D721Med (cell line): Measurements from ENCODE around the gene GP9.
"Not testable (repeated sequence)": the region's sequence is repeated elsewhere in the genome, so short reads cannot be mapped to it uniquely, and the experiment has no call there.

Source experiments
- DNase-seq: peaks from one replicate; pipeline ENCODE4 v3.0.0; 2011; ENCODE audit warnings: low spot score; ENCODE audit not compliant: insufficient read length
- FAIRE-seq: peaks from 2 replicates; lab custom pipeline; 2011; peaks lifted over from hg19 to GRCh38; lab: Jason Lieb, UNC
- TF ChIP-seq, protein P1 (sequence below): IDR thresholded peaks from 2 replicates; pipeline ENCODE4 v1.5.1; 2012; ENCODE audit warnings: mild to moderate bottlenecking, control low read depth; ENCODE audit not compliant: insufficient read depth; ENCODE audit errors: missing control alignments

Gene GP9

DNA sequence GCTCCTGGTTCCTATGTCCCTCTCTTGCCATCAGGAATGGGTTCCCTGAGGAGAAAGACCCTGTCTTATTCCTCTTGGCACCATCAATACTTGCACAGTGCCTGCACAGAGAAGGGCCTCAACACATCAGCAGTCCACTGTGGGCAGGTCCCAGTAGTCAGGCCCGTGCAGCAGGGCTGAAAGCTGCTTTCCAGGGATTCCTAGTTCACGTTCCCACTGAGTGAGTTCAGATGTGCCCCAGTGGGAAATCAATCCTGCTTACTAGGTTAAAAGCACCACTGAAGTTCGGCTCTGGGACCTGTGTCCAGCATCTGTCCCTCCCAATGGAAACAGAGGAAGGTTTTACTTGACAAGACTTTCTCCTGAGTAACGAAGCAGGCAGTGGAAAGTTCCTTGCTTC is 45.3 kb downstream of the GP9 start:
- FAIRE-seq: no peak
- TF ChIP-seq, protein P1, sequence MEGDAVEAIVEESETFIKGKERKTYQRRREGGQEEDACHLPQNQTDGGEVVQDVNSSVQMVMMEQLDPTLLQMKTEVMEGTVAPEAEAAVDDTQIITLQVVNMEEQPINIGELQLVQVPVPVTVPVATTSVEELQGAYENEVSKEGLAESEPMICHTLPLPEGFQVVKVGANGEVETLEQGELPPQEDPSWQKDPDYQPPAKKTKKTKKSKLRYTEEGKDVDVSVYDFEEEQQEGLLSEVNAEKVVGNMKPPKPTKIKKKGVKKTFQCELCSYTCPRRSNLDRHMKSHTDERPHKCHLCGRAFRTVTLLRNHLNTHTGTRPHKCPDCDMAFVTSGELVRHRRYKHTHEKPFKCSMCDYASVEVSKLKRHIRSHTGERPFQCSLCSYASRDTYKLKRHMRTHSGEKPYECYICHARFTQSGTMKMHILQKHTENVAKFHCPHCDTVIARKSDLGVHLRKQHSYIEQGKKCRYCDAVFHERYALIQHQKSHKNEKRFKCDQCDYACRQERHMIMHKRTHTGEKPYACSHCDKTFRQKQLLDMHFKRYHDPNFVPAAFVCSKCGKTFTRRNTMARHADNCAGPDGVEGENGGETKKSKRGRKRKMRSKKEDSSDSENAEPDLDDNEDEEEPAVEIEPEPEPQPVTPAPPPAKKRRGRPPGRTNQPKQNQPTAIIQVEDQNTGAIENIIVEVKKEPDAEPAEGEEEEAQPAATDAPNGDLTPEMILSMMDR: no peak
- DNase-seq: no peak

- DNase-seq: no peak
- no peak for FAIRE-seq
- TF ChIP-seq, protein P1: no peak
These were observed 45.7 kb downstream of the GP9 start for GRCh38 chr3:129106320-129106719.

GRCh38 chr3:129106866-129107565 is 46.4 kb downstream of the GP9 start:
- DNase-seq (no peak), FAIRE-seq (no peak)
- TF ChIP-seq, protein P1: no peak

GRCh38 chr3:129107793-129108192 is 47.2 kb downstream of the GP9 start:
- TF ChIP-seq, protein P1: no peak
- FAIRE-seq: no peak
- DNase-seq: no peak

DNA sequence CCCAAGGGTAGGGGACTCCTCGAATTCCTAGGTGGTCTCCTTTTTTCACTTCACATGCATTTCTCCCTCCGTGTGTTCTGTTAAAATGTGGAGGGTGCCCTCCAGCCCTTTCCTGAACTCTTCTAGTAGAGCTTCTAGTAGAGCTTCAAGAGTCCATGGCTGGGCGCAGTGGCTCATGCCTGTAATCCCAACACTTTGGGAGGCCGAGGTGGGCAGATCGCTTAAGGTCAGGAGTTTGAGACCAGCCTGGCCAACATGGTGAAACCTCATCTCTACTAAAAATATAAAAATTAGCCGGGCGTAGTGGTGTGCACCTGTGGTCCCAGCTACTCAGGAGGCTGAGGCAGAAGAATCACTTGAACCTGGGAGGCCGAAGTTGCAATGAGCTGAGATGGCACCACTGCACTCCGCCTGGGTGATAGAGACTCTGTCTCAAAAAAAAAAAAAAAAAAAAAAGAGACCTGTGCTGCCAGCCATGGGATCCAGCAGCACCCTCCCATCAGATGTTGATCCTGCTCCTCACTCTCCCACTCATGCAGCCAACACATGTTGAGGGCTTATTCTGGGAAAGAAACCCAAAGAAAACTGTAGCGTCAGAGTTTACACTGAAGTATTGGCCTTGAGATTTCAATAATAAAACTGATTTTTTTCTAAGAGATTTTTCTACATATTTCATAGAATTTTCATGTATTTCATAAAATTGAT is 50.6 kb downstream of the GP9 start:
- not testable (repeated sequence) for DNase-seq, FAIRE-seq
